ENCODE data around the gene GSAP.

DNA sequence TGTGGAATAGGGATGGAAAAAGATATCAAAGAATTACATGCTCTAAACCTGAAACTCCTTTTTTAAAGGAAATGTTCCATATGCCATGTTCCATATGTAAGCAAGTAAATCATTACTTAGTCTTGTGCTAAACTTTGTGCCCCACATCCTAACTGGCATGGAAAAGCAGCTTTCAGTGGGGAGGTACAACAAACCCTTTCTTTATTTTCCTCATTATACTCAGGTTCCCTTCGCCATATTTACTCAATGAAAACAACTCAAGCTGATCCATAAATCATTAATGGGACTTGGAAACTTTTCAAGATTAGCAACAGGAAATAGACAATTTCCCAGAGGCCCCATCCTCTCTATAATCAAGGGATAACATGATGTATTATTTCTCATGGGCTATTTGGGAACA, 56.0 kb downstream of the GSAP start:
- TF ChIP-seq, protein P1, sequence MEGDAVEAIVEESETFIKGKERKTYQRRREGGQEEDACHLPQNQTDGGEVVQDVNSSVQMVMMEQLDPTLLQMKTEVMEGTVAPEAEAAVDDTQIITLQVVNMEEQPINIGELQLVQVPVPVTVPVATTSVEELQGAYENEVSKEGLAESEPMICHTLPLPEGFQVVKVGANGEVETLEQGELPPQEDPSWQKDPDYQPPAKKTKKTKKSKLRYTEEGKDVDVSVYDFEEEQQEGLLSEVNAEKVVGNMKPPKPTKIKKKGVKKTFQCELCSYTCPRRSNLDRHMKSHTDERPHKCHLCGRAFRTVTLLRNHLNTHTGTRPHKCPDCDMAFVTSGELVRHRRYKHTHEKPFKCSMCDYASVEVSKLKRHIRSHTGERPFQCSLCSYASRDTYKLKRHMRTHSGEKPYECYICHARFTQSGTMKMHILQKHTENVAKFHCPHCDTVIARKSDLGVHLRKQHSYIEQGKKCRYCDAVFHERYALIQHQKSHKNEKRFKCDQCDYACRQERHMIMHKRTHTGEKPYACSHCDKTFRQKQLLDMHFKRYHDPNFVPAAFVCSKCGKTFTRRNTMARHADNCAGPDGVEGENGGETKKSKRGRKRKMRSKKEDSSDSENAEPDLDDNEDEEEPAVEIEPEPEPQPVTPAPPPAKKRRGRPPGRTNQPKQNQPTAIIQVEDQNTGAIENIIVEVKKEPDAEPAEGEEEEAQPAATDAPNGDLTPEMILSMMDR (IDR thresholded peaks at IDR 0.05) = no peak
- no peak for TF ChIP-seq POLR2A (IDR thresholded peaks at IDR 0.05)

Measured in lower leg skin (tissue), 3 donors.